HEK293 (cell line): Measurements from ENCODE around the gene ABHD12.

Experiments
- CTCF ChIA-PET: fragments of 350-600 bp; formaldehyde crosslinking; extraction: SDS; loops from one replicate; lab custom pipeline; 2021; ENCODE audit warnings: antibody characterized with exemption; lab: Yijun Ruan, JAX
- POLR2A ChIA-PET: fragments of 300-600 bp; formaldehyde crosslinking; extraction: SDS; loops from one replicate; lab custom pipeline; 2020; ENCODE audit warnings: antibody characterized with exemption, inconsistent platforms; lab: Yijun Ruan, JAX
- H3K27ac ChIP-seq: fragments of 200-500 bp; sonication (Bioruptor generic); 2 replicates; pipeline ENCODE4 v1.5.1; 2014; ENCODE audit warnings: low read depth, low read length, control low read depth, inconsistent platforms; ENCODE audit errors: extremely low read depth
- H3K36me3 ChIP-seq, 2 experiments: fragments of 200-500 bp in 1 of 2; sonication (Bioruptor generic) in 1 of 2; 1 replicate in 1 of 2; 2 replicates in 1 of 2; pipeline ENCODE4 v1.5.1; 2014 to 2017; ENCODE audit warnings: inconsistent platforms in 2 of 2, low read length in 2 of 2; ENCODE audit not compliant: control insufficient read depth in 2 of 2, insufficient read depth in 1 of 2
- H3K4me1 ChIP-seq: fragments of 200-500 bp; sonication (Bioruptor generic); 2 replicates; pipeline ENCODE4 v1.5.1; 2014; ENCODE audit warnings: mild to moderate bottlenecking, low read length, inconsistent platforms; ENCODE audit not compliant: control insufficient read depth, insufficient read depth
- H3K4me3 ChIP-seq: 2 replicates; pipeline ENCODE4 v1.5.1; 2011; ENCODE audit warnings: low read depth, mild to moderate bottlenecking, control low read depth, low read length, moderate library complexity
- H3K9me3 ChIP-seq: fragments of 200-500 bp; sonication (Bioruptor generic); 2 replicates; pipeline ENCODE4 v1.5.1; 2014; ENCODE audit warnings: low read depth, low read length, inconsistent platforms; ENCODE audit not compliant: control insufficient read depth, insufficient read depth
- BCL11B ChIP-seq: fragments of 450-650 bp; formaldehyde crosslinking; IDR thresholded peaks from 2 replicates; pipeline ENCODE4 v1.5.1; 2016; ENCODE audit warnings: low read depth, missing biosample characterization, missing genetic modification characterization
- ELK4 ChIP-seq: IDR thresholded peaks from 2 replicates; pipeline ENCODE4 v1.6.1; 2011; ENCODE audit warnings: mild to moderate bottlenecking, low read depth, low read length, borderline replicate concordance
- FEZF1 ChIP-seq: fragments of 450-650 bp; formaldehyde crosslinking; IDR thresholded peaks from 2 replicates; pipeline ENCODE4 v1.5.1; 2016; ENCODE audit warnings: missing biosample characterization, missing genetic modification characterization
- IKZF3 ChIP-seq: fragments of 450-650 bp; IDR thresholded peaks from 2 replicates; pipeline ENCODE4 v1.5.0; 2018; ENCODE audit warnings: missing biosample characterization, mild to moderate bottlenecking, missing genetic modification characterization, moderate library complexity
- YY2 ChIP-seq: fragments of 450-650 bp; formaldehyde crosslinking; IDR thresholded peaks from 2 replicates; pipeline ENCODE4 v1.5.1; 2016; ENCODE audit warnings: missing biosample characterization, missing genetic modification characterization
- ZBTB10 ChIP-seq: fragments of 450-650 bp; formaldehyde crosslinking; IDR thresholded peaks from 2 replicates; pipeline ENCODE4 v1.5.1; 2016; ENCODE audit warnings: missing biosample characterization, missing genetic modification characterization
- ZBTB7A ChIP-seq: fragments of 450-650 bp; formaldehyde crosslinking; IDR thresholded peaks from 2 replicates; pipeline ENCODE4 v1.5.1; 2016; ENCODE audit warnings: low read depth, missing biosample characterization, missing genetic modification characterization
- ZBTB8A ChIP-seq: fragments of 450-650 bp; formaldehyde crosslinking; IDR thresholded peaks from 2 replicates; pipeline ENCODE4 v1.5.1; 2016; ENCODE audit warnings: missing biosample characterization, missing genetic modification characterization
- ZFP3 ChIP-seq: fragments of 450-650 bp; formaldehyde crosslinking; IDR thresholded peaks from 2 replicates; pipeline ENCODE4 v1.5.1; 2016; ENCODE audit warnings: low read depth, missing biosample characterization, missing genetic modification characterization
- ZNF157 ChIP-seq: fragments of 450-650 bp; formaldehyde crosslinking; IDR thresholded peaks from 2 replicates; pipeline ENCODE4 v1.5.1; 2016; ENCODE audit warnings: missing biosample characterization, missing genetic modification characterization
- ZNF214 ChIP-seq: fragments of 450-650 bp; formaldehyde crosslinking; IDR thresholded peaks from 2 replicates; pipeline ENCODE4 v1.5.1; 2017; ENCODE audit warnings: missing biosample characterization, mild to moderate bottlenecking, missing genetic modification characterization, borderline replicate concordance
- ZNF223 ChIP-seq: fragments of 450-650 bp; formaldehyde crosslinking; IDR thresholded peaks from 2 replicates; pipeline ENCODE4 v1.5.1; 2016; ENCODE audit warnings: missing biosample characterization, missing genetic modification characterization
- ZNF280C ChIP-seq: fragments of 450-650 bp; formaldehyde crosslinking; IDR thresholded peaks from 2 replicates; pipeline ENCODE4 v1.5.1; 2016; ENCODE audit warnings: missing biosample characterization, missing genetic modification characterization
- ZNF341 ChIP-seq: fragments of 450-650 bp; formaldehyde crosslinking; IDR thresholded peaks from 2 replicates; pipeline ENCODE4; 2016; ENCODE audit warnings: low read depth, missing biosample characterization, missing genetic modification characterization
- ZNF488 ChIP-seq: fragments of 450-650 bp; formaldehyde crosslinking; IDR thresholded peaks from 2 replicates; pipeline ENCODE4 v1.5.1; 2016; ENCODE audit warnings: missing biosample characterization, missing genetic modification characterization
- ZNF530 ChIP-seq: fragments of 450-650 bp; formaldehyde crosslinking; IDR thresholded peaks from 2 replicates; pipeline ENCODE4 v1.5.1; 2016; ENCODE audit warnings: low read depth, missing biosample characterization, missing genetic modification characterization
- ZNF548 ChIP-seq: fragments of 450-650 bp; formaldehyde crosslinking; IDR thresholded peaks from 2 replicates; pipeline ENCODE4 v1.5.1; 2016; ENCODE audit warnings: missing biosample characterization, missing genetic modification characterization
- ZNF558 ChIP-seq: fragments of 450-650 bp; formaldehyde crosslinking; IDR thresholded peaks from 2 replicates; pipeline ENCODE4 v1.5.1; 2016; ENCODE audit warnings: missing biosample characterization, missing genetic modification characterization
- ZNF621 ChIP-seq: fragments of 450-650 bp; formaldehyde crosslinking; IDR thresholded peaks from 2 replicates; pipeline ENCODE4 v1.5.1; 2017; ENCODE audit warnings: missing biosample characterization, missing genetic modification characterization
- ZNF645 ChIP-seq: fragments of 450-650 bp; formaldehyde crosslinking; IDR thresholded peaks from 2 replicates; pipeline ENCODE4; 2016; ENCODE audit warnings: missing biosample characterization, missing genetic modification characterization
- ZNF76 ChIP-seq: fragments of 450-650 bp; formaldehyde crosslinking; IDR thresholded peaks from 2 replicates; pipeline ENCODE4; 2016; ENCODE audit warnings: low read depth, missing biosample characterization, missing genetic modification characterization, borderline replicate concordance
- ZNF777 ChIP-seq: fragments of 450-650 bp; formaldehyde crosslinking; IDR thresholded peaks from 2 replicates; pipeline ENCODE4 v1.5.1; 2017; ENCODE audit warnings: missing biosample characterization, missing genetic modification characterization, borderline replicate concordance

ABHD12 gene

GRCh38 chr20:25258828-25259227 lies 131.8 kb downstream of the ABHD12 start:
- Histone ChIP-seq H3K27ac (no peak overlapping the region), H3K4me1 (0 out of 2 replicates have a peak, but pooled peaks cover 4% of the 10 kb centered on the region), H3K36me3 (peaks cover 0 to 29% of the 10 kb centered on the region in 2 experiments; a peak in 1 of 3 replicates), H3K4me3 (no peak overlapping the region), H3K9me3 (no peaks in the 10 kb centered on the region)
- CTCF ChIA-PET = no interaction called here
- POLR2A ChIA-PET = no interaction called here
- TF ChIP-seq ELK4 (no peak), ZNF530 (tag by site-specific recombination) (no peak), ZNF488 (tag by site-specific recombination) (no peak), ZBTB10 (no peak)

GRCh38 chr20:25258476-25258805 lies 132.2 kb downstream of the ABHD12 start:
- Histone ChIP-seq H3K4me3 (no peak overlapping the region), H3K4me1 (0 out of 2 replicates have a peak, but pooled peaks cover 4% of the 10 kb centered on the region), H3K27ac (no peak overlapping the region), H3K9me3 (no peaks in the 10 kb centered on the region), H3K36me3 (peaks cover 0 to 29% of the 10 kb centered on the region in 2 experiments; a peak in 1 of 3 replicates)
- ChIA-PET CTCF (no interaction called here), POLR2A (interaction anchor here (2.0 kb wide), 1 partner anchor 10 kb away, joined by 8 read pairs; the partner anchor contains the start of gene PYGB)
- TF ChIP-seq ZNF777 = no peak
- TF ChIP-seq ZNF223 = no peak

- Histone ChIP-seq H3K9me3 (no peaks in the 10 kb centered on the region), H3K4me3 (no peak overlapping the region), H3K27ac (no peak overlapping the region), H3K36me3 (peaks cover 0 to 29% of the 10 kb centered on the region in 2 experiments; a peak in 1 of 3 replicates), H3K4me1 (peaks cover 4% of the 10 kb centered on the region; the same call in 1 of the 2 replicates)
- POLR2A ChIA-PET = interaction anchor here (2.0 kb wide), 1 partner anchor 10 kb away, joined by 8 read pairs; the partner anchor contains the start of gene PYGB
- CTCF ChIA-PET = interaction anchor here (0.9 to 1.0 kb wide), 2 partner anchors 79 to 264 kb away, joined by 3 to 4 read pairs; no protein-coding TSS in a partner anchor
- TF ChIP-seq ZNF621 (tag by site-specific recombination) (no peak), ZNF548 (no peak), ZBTB8A (tag by site-specific recombination) (no peak), ZNF645 (no peak), ZBTB7A (tag by site-specific recombination) (no peak), ZNF214 (no peak), ZNF280C (tag by site-specific recombination) (no peak), ZNF341 (tag by site-specific recombination) (no peak), IKZF3 (tag by site-specific recombination) (no peak), ZNF76 (tag by site-specific recombination) (no peak), ZFP3 (no peak), YY2 (tag by site-specific recombination) (no peak), ZNF558 (tag by site-specific recombination) (no peak), BCL11B (tag by site-specific recombination) (no peak), FEZF1 (tag by site-specific recombination) (no peak), ZNF157 (tag by site-specific recombination) (no peak)
Measured at GRCh38 chr20:25257756-25258475, 132.7 kb downstream of the ABHD12 start.
